ENCODE data around the gene ATF7.

- TF ChIP-seq, protein P1, sequence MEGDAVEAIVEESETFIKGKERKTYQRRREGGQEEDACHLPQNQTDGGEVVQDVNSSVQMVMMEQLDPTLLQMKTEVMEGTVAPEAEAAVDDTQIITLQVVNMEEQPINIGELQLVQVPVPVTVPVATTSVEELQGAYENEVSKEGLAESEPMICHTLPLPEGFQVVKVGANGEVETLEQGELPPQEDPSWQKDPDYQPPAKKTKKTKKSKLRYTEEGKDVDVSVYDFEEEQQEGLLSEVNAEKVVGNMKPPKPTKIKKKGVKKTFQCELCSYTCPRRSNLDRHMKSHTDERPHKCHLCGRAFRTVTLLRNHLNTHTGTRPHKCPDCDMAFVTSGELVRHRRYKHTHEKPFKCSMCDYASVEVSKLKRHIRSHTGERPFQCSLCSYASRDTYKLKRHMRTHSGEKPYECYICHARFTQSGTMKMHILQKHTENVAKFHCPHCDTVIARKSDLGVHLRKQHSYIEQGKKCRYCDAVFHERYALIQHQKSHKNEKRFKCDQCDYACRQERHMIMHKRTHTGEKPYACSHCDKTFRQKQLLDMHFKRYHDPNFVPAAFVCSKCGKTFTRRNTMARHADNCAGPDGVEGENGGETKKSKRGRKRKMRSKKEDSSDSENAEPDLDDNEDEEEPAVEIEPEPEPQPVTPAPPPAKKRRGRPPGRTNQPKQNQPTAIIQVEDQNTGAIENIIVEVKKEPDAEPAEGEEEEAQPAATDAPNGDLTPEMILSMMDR (IDR thresholded peaks at IDR 0.05; ENCODE audit: low read depth, low read length, poor library complexity, severe bottlenecking) = no peak
- TF ChIP-seq EZH2phosphoT487 (IDR thresholded peaks at IDR 0.05; ENCODE audit: borderline replicate concordance, low read length) = no peak
These were observed 133.2 kb downstream of the ATF7 start for GRCh38 chr12:53492830-53493609.

All from DOHH2 (cell line).